ENCODE data around the gene DLG2.
A peak's percentile ranks its signal among the peaks of the same experiment; 100 is the strongest.

Gene DLG2

GRCh38 chr11:84437071-84437980 is 1189.8 kb downstream of the DLG2 start:
- TF ChIP-seq CTCF (IDR thresholded peaks at IDR 0.05; ENCODE audit: low read length): peak; percentile 18
- no peak for TF ChIP-seq EZH2phosphoT487 (IDR thresholded peaks at IDR 0.05; ENCODE audit: low read length)
- TF ChIP-seq EZH2 (optimal IDR thresholded peaks at IDR 0.05; ENCODE audit: low read depth, low read length): no peak
- H3K4me1 ChIP-seq (ENCODE audit: low read length): no peaks in the 10 kb centered on the region
- no peaks in the 10 kb centered on the region for H3K79me2 ChIP-seq (ENCODE audit: low read length)
- H3K4me2 ChIP-seq (ENCODE audit: low read depth, low read length): peak overlapping the region; percentile 44
- H3K36me3 ChIP-seq (replicated peaks; ENCODE audit: insufficient read depth, low read length): no peaks in the 10 kb centered on the region
- H4K20me1 ChIP-seq (ENCODE audit: insufficient read depth, low read length): no peaks in the 10 kb centered on the region
- H3K9me2 ChIP-seq (replicated peaks; ENCODE audit: insufficient read depth, low read length): no peaks in the 10 kb centered on the region
- H2AFZ ChIP-seq (ENCODE audit: low read length): peak overlapping the region; percentile 32; the same call in 1 of the 2 replicates
- peak; percentile 52 for DNase-seq
- no peaks in the 10 kb centered on the region for H3K27me3 ChIP-seq (replicated peaks; ENCODE audit: insufficient read depth, low read length)
- no peak overlapping the region for H3K27ac ChIP-seq (ENCODE audit: low read length)
- peak overlapping the region; percentile 16; the same call in 1 of the 2 replicates for H3K4me3 ChIP-seq (ENCODE audit: low read length)
- H3K9me3 ChIP-seq (replicated peaks; ENCODE audit: insufficient read depth, low read length): no peaks in the 10 kb centered on the region
- H3F3A ChIP-seq (ENCODE audit: insufficient read depth, low read length): no peaks in the 10 kb centered on the region
- H3K9ac ChIP-seq (ENCODE audit: low read length): no peak overlapping the region

GRCh38 chr11:84430661-84431060 is 1196.5 kb downstream of the DLG2 start:
- H3K4me1 ChIP-seq (ENCODE audit: low read length): no peaks in the 10 kb centered on the region
- no peak overlapping the region for H3K27ac ChIP-seq (ENCODE audit: low read length)
- no peaks in the 10 kb centered on the region for H3K79me2 ChIP-seq (ENCODE audit: low read length)
- H3K9me2 ChIP-seq (replicated peaks; ENCODE audit: insufficient read depth, low read length): no peaks in the 10 kb centered on the region
- no peaks in the 10 kb centered on the region for H3K36me3 ChIP-seq (replicated peaks; ENCODE audit: insufficient read depth, low read length)
- H2AFZ ChIP-seq (ENCODE audit: low read length): no peak overlapping the region
- H4K20me1 ChIP-seq (ENCODE audit: insufficient read depth, low read length): no peaks in the 10 kb centered on the region
- no peak overlapping the region for H3K4me3 ChIP-seq (ENCODE audit: low read length)
- no peak overlapping the region for H3K9ac ChIP-seq (ENCODE audit: low read length)
- TF ChIP-seq EZH2phosphoT487 (IDR thresholded peaks at IDR 0.05; ENCODE audit: low read length): no peak
- no peak for TF ChIP-seq CTCF (IDR thresholded peaks at IDR 0.05; ENCODE audit: low read length)
- no peak for TF ChIP-seq EZH2 (optimal IDR thresholded peaks at IDR 0.05; ENCODE audit: low read depth, low read length)
- DNase-seq: peak; percentile 16
- H3F3A ChIP-seq (ENCODE audit: insufficient read depth, low read length): no peaks in the 10 kb centered on the region
- H3K9me3 ChIP-seq (replicated peaks; ENCODE audit: insufficient read depth, low read length): no peaks in the 10 kb centered on the region
- no peaks in the 10 kb centered on the region for H3K27me3 ChIP-seq (replicated peaks; ENCODE audit: insufficient read depth, low read length)
- H3K4me2 ChIP-seq (ENCODE audit: low read depth, low read length): no peak overlapping the region

- Histone ChIP-seq H3K27ac (ENCODE audit: low read length) (no peak overlapping the region), H3K9ac (ENCODE audit: low read length) (no peak overlapping the region), H3K4me1 (ENCODE audit: low read length) (no peaks in the 10 kb centered on the region), H2AFZ (ENCODE audit: low read length) (no peak overlapping the region), H3K9me2 (replicated peaks; ENCODE audit: insufficient read depth, low read length) (no peaks in the 10 kb centered on the region), H4K20me1 (ENCODE audit: insufficient read depth, low read length) (no peaks in the 10 kb centered on the region), H3F3A (ENCODE audit: insufficient read depth, low read length) (no peaks in the 10 kb centered on the region), H3K4me3 (ENCODE audit: low read length) (no peak overlapping the region), H3K9me3 (replicated peaks; ENCODE audit: insufficient read depth, low read length) (no peaks in the 10 kb centered on the region), H3K79me2 (ENCODE audit: low read length) (no peaks in the 10 kb centered on the region), H3K36me3 (replicated peaks; ENCODE audit: insufficient read depth, low read length) (no peaks in the 10 kb centered on the region), H3K4me2 (ENCODE audit: low read depth, low read length) (no peak overlapping the region), H3K27me3 (replicated peaks; ENCODE audit: insufficient read depth, low read length) (no peaks in the 10 kb centered on the region)
- TF ChIP-seq EZH2phosphoT487 (IDR thresholded peaks at IDR 0.05; ENCODE audit: low read length) (no peak), CTCF (IDR thresholded peaks at IDR 0.05; ENCODE audit: low read length) (no peak), EZH2 (optimal IDR thresholded peaks at IDR 0.05; ENCODE audit: low read depth, low read length) (no peak)
- DNase-seq: no peak
Measured at GRCh38 chr11:84425673-84426072, 1201.5 kb downstream of the DLG2 start.

All from MM.1S (cell line).